Esophagus squamous epithelium (tissue), 4 donors: ENCODE data around the gene IQCK.

Experiments used
- CTCF ChIP-seq, 6 experiments: fragments of 450-650 bp in 4 of 6; fragments of 200-600 bp in 2 of 6; sonication (generic) in 2 of 6; IDR thresholded peaks; one replicate each; pipeline ENCODE4 v1.5.1; 2016 to 2019; ENCODE audit warnings: antibody characterized with exemption in 6 of 6, mild to moderate bottlenecking in 4 of 6, moderate library complexity in 4 of 6
- POLR2A ChIP-seq, 4 donors: fragments of 450-650 bp; IDR thresholded peaks; one replicate each; pipeline ENCODE4 v1.6.1; 2017; ENCODE audit warnings: antibody characterized with exemption in 4 of 4, mild to moderate bottlenecking in 4 of 4, moderate library complexity in 3 of 4

- TF ChIP-seq CTCF (IDR thresholded peaks at IDR 0.05) (no peak), POLR2A (IDR thresholded peaks at IDR 0.05) (no peak)
Observed at GRCh38 chr16:19810817-19811731, 93.0 kb downstream of the IQCK start.
